Muscle layer of duodenum (tissue), 2 donors: ENCODE measurements around the gene DMBX1.

Experiments used
- H3K27ac ChIP-seq: one replicate; pipeline ENCODE4 v1.7.0; 2013; ENCODE audit warnings: mild to moderate bottlenecking, low read length
- H3K27me3 ChIP-seq: one replicate; pipeline ENCODE4 v1.7.0; 2013; ENCODE audit warnings: low read depth, mild to moderate bottlenecking, control low read depth, low read length
- H3K36me3 ChIP-seq, 2 donors: one replicate each; pipeline ENCODE4 v1.7.0; 2013; ENCODE audit warnings: low read length in 2 of 2, control low read depth in 1 of 2, mild to moderate bottlenecking in 1 of 2; ENCODE audit not compliant: insufficient read depth in 2 of 2, control insufficient read depth in 1 of 2
- H3K4me1 ChIP-seq, 2 donors: one replicate each; pipeline ENCODE4 v1.7.0; 2013; ENCODE audit warnings: low read length in 2 of 2, mild to moderate bottlenecking in 2 of 2, control low read depth in 1 of 2, moderate library complexity in 1 of 2; ENCODE audit not compliant: insufficient read depth in 2 of 2, control insufficient read depth in 1 of 2
- H3K4me3 ChIP-seq, 2 donors: one replicate each; pipeline ENCODE4 v1.7.0; 2013; ENCODE audit warnings: low read length in 2 of 2, low read depth in 1 of 2, mild to moderate bottlenecking in 1 of 2
- H3K9me3 ChIP-seq, 2 donors: one replicate each; pipeline ENCODE4 v1.7.0; 2013; ENCODE audit warnings: low read length in 2 of 2, control low read depth in 1 of 2, mild to moderate bottlenecking in 1 of 2; ENCODE audit not compliant: control insufficient read depth in 1 of 2
- donor health status: healthy.

The DMBX1 gene

DNA sequence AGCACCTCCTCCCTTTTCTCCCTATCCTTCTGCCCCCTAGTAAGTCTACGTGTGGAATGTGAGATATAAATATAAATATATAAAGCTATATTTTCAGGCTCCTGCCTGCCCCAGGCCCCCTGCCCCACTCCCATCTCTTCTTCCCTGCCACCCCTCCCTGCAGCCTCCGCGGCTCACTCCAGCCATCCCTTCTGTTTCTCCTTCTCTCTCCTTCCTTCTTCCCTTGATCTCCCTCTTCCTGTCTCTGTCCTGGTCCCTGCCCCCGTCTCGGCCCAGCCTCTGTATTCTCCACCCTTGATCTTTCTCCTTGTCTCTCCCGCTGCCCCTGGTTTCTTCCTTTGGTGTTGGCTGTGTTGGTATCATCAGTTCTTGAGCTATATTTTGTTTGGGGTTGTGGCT lies 23.2 kb downstream of the DMBX1 start:
- Histone ChIP-seq H3K36me3 (no peaks in the 10 kb centered on the region), H3K9me3 (no peaks in the 10 kb centered on the region), H3K27ac (no peak overlapping the region), H3K4me3 (no peak overlapping the region), H3K4me1 (no peaks in the 10 kb centered on the region), H3K27me3 (no peaks in the 10 kb centered on the region)

DNA sequence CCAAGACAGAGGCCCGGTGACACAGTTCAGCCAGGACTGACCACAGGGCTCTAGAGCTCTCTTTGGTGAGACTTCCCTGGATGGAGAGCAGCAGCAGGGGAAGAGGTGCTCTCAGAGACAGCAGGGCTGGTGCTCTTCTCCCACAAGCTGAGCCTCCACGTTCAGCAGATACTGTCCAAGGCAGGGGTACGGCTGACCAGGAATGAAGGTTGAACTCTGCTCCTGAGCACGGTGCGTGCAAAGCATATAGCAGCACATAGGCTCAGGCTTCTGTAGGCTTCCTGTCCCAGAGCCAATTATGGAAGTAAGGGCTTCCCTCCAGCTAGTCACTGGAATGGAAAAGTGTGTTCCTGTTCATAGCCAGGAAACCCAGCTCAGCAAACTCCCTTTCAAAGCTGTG lies 23.9 kb downstream of the DMBX1 start:
- H3K27ac ChIP-seq: no peak overlapping the region
- no peaks in the 10 kb centered on the region for H3K27me3 ChIP-seq
- no peaks in the 10 kb centered on the region for H3K36me3 ChIP-seq
- H3K9me3 ChIP-seq: no peaks in the 10 kb centered on the region
- no peak overlapping the region for H3K4me3 ChIP-seq
- H3K4me1 ChIP-seq: no peaks in the 10 kb centered on the region

DNA sequence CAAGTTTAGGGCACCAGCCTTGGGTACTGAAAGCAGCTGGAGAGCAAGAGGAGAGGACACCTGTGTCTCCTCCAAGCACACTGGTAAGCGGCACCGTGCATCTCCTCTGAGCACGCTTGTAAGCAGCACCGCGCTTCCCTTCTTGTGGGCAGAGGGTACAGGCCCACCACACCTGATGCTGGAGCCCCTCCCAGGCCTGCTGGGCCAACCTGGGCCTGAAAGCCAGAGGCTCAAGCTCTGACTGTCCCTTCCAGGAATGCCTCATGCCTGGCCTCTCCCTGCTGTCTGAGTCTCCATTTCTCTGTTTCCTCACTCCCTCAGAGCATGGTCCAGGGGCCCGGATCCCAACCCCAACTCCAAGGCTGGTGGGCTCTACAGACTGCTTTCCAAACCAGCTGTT lies 25.9 kb downstream of the DMBX1 start:
- no peak overlapping the region for H3K4me3 ChIP-seq
- no peaks in the 10 kb centered on the region for H3K4me1 ChIP-seq
- H3K27ac ChIP-seq: no peak overlapping the region
- H3K27me3 ChIP-seq: no peaks in the 10 kb centered on the region
- no peaks in the 10 kb centered on the region for H3K9me3 ChIP-seq
- H3K36me3 ChIP-seq: no peaks in the 10 kb centered on the region

DNA sequence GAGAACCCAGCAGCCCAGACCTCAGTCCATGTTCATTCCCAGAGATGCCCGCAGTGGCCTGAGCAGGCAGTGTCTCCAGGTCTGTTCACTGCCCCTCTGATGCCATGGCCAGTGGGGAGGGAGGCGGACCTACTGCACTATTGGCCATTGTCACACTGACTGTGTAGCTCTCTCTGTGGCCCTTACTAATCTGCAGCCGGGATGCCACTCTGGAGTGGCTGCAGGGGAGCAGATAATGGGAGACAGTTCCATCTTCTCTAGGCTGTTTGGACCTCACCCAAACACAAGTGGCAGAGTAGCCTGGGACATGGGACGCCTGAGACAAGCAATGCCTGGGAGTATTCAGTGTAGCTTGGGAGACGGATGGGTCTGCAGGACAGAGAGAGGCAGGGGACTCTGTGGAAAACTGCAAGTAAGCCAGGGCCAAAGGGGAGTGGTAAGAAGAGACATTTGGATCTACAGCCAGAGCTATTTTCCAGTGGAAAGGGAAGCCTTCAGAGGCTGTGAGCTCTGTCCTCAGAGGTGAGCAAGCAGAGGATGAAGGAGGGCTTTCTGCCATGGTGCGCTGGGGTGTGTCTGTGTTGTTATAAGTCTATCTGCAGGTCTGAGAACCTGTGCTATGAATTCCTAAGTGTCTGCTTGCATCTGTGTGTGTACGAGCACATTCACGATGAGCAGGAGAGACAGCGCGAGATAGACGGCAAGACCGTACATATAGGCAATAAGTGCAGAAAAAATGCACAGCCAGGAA lies 26.7 kb downstream of the DMBX1 start:
- Histone ChIP-seq H3K27me3 (no peaks in the 10 kb centered on the region), H3K27ac (no peak overlapping the region), H3K4me1 (no peaks in the 10 kb centered on the region), H3K36me3 (no peaks in the 10 kb centered on the region), H3K4me3 (no peak overlapping the region), H3K9me3 (no peaks in the 10 kb centered on the region)

GRCh38 chr1:46517010-46517600 lies 27.5 kb downstream of the DMBX1 start:
- no peak overlapping the region for H3K27ac ChIP-seq

GRCh38 chr1:46517932-46518498 lies 28.4 kb downstream of the DMBX1 start:
- H3K27me3 ChIP-seq: no peaks in the 10 kb centered on the region
- no peak overlapping the region for H3K27ac ChIP-seq
- no peaks in the 10 kb centered on the region for H3K36me3 ChIP-seq
- H3K4me1 ChIP-seq: peaks cover 0 to 3% of the 10 kb centered on the region in 2 donors
- H3K4me3 ChIP-seq: no peak overlapping the region
- H3K9me3 ChIP-seq: no peaks in the 10 kb centered on the region

More at GRCh38 chr1:46517010-46517600, 27.5 kb downstream of the DMBX1 start:
- Histone ChIP-seq H3K4me1 (no peaks in the 10 kb centered on the region), H3K36me3 (no peaks in the 10 kb centered on the region), H3K27me3 (no peaks in the 10 kb centered on the region), H3K9me3 (no peaks in the 10 kb centered on the region), H3K4me3 (no peak overlapping the region)

GRCh38 chr1:46519209-46519608 lies 29.6 kb downstream of the DMBX1 start:
- H3K4me1 ChIP-seq: peaks cover 0 to 3% of the 10 kb centered on the region in 2 donors
- no peaks in the 10 kb centered on the region for H3K27me3 ChIP-seq
- H3K27ac ChIP-seq: no peak overlapping the region
- H3K9me3 ChIP-seq: no peaks in the 10 kb centered on the region
- no peak overlapping the region for H3K4me3 ChIP-seq
- no peaks in the 10 kb centered on the region for H3K36me3 ChIP-seq

- H3K9me3 ChIP-seq: no peaks in the 10 kb centered on the region
- H3K27me3 ChIP-seq: no peaks in the 10 kb centered on the region
- no peak overlapping the region for H3K27ac ChIP-seq
- H3K36me3 ChIP-seq: no peaks in the 10 kb centered on the region
- H3K4me1 ChIP-seq: peaks cover 0 to 3% of the 10 kb centered on the region in 2 donors
- H3K4me3 ChIP-seq: no peak overlapping the region
Observed at GRCh38 chr1:46520063-46520911, 30.7 kb downstream of the DMBX1 start.

- Histone ChIP-seq H3K36me3 (no peaks in the 10 kb centered on the region), H3K4me1 (peaks cover 0 to 3% of the 10 kb centered on the region in 2 donors), H3K27me3 (no peaks in the 10 kb centered on the region), H3K9me3 (no peaks in the 10 kb centered on the region), H3K4me3 (no peak overlapping the region), H3K27ac (no peak overlapping the region)
Observed at GRCh38 chr1:46521414-46521813, 31.8 kb downstream of the DMBX1 start.

DNA sequence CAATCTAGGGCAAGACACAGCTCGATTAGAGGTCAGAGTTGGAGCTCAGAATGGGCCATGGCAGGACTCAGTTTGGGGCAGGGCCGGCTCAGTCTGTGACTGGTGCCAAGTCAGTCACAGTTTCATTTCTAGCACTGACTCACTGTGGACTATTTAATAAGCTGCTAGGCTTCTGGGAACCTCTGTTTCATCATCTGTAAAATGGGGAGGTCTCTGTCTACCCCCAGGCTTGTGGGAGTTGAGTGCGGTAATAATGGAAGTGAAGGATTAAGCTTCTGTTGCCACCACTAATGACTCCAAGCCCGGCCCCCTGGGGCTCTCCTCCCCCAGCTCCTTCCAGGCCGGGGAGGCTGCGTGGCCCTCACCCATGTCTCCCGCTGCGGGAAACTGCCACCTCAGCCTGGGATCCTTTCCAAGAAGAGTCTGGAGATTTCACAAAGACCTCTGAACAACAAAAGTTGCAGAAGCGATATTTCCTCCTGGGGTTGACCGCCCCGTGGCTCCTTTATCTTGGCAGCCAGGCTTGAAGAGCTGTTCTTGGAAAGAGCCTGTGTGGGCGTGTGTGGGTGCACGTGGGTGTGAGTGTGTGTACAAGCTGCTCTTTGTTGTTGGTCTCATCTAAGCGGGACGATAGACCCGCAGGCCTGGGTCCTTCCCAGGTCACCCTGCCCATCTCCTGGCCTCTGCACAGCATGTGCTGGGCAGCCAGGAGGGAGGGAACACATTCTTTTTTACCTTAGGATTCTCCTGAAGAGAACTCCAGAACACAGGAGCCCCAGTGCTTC lies 32.7 kb downstream of the DMBX1 start:
- no peaks in the 10 kb centered on the region for H3K27me3 ChIP-seq
- H3K4me3 ChIP-seq: no peak overlapping the region
- no peak overlapping the region for H3K27ac ChIP-seq

More for the DNA sequence above, 32.7 kb downstream of the DMBX1 start:
- Histone ChIP-seq H3K4me1 (peaks cover under 1 to 3% of the 10 kb centered on the region in 2 donors), H3K9me3 (no peaks in the 10 kb centered on the region), H3K36me3 (no peaks in the 10 kb centered on the region)
